Measurements from ENCODE around the gene ADGRD2.

ADGRD2 gene

DNA sequence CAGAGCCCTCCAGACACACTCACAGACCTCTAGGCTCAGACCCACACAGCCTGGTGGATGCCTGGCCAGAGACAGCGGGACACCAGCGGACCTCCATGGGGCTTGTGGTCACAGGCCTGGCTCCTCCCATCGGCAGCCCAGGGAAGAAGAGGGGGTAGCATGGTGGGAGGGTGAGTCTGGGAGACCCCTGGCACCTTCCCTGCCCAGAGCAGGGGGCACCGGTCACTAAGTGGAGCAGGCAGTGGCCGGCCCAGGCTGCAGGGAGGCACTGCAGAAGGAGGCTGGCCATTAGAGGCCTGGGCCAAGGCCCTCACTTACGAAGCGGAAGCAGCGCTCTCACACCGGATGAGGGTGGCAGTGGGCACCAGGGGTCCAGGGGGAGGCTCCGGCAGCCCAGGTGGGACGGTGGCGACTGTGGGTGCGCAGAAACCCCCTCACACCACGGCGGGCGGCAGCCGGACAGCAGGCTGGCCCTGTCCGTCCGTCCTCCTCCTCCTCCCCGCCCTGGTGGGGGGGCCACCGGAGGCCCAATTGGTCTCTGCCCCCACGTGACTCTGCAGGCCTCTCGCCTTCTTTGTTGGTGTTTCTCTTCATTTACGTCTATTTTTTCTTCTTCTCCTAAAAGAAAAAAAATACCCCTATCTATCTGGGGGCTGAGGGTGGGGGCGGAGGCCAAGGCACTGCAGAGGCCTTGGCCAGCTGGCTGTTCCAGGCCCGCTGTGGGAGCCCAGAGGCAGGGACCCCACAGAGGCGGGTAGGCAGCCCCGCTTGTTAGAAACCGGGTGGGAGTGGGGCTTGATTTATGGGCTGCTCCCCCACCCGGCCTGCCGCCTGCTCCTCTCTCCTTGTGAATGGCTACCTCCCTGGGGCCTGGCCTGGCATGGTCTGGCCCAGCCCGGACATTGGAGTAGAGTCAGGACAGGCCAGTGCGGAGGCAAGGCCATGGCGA is 57.0 kb downstream of the ADGRD2 start, which contains the start of gene NR5A1:
Gene NR5A1 (minus strand): TSS at position 469 of the 949 bp plus-strand sequence. CDS start 4,004 bp downstream, outside the sequence.
- in situ Hi-C loops (cut with HindIII; ENCODE audit: low sequenced_read_pairs) = no loop called here

DNA sequence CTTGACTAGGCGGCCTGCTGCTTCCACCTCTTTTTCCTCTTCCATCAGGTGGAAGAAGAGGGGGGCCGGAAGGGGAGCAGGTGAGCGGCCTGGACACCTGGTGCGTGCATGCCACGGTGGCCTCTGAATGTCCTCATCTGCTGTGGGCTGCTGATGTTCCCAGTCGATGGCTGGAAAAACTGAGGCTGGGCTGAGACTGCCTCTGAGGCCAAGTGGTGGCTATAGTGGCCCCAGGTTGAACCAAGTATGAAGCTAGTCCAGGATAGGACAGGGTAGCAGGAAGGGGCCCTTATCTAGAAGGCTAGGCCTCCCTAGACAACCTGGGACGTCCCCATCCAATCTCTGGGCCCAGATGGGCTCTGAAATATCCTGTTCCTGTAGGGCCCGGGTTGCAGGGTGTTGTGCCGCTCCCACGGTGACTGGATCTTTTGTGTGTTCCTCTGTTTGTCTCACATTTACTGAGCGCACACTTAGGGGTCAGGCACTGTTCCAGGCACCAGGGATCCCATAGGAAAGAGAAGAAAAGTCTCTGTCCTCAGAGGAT is 57.7 kb downstream of the ADGRD2 start:
- in situ Hi-C loops (cut with HindIII; ENCODE audit: low sequenced_read_pairs) = no loop called here

DNA sequence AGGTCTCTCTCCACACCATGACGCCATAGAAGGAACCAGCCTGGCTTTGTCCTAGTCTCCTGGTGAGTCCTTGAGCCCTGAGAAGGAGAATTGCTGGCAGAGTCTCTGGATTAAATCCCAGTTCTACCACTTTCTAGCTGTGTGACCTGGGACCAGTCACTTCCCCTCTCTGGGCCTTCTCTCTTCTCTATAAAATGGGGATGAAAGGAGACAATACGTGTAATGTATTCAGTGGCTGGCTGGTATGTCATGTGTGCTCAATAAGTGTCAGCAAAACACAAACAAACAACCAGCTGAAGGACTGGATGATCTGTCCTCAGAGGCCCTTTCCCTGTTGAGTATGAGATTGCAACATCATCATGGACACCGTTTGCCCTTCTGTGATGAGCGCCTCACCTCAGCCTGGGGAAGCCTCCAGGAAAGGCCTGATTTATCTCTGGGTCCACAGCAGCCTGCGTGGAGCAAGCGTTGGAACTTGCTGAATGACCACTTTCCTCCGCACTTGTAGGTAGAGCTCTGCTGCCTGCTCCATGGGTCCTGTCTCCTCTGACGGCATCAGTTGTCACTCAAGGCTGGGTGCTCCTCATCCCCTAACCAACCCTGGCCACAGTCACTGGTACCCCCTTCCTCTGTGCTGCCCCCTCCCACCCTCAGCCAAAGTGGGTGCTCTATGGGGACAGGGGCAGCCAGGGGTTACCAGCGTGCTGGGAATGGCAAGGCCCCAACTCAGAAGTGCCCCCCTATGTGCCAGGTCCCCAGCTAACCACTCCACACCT is 60.6 kb downstream of the ADGRD2 start:
- in situ Hi-C loops (cut with HindIII; ENCODE audit: low sequenced_read_pairs) = no loop called here

DNA sequence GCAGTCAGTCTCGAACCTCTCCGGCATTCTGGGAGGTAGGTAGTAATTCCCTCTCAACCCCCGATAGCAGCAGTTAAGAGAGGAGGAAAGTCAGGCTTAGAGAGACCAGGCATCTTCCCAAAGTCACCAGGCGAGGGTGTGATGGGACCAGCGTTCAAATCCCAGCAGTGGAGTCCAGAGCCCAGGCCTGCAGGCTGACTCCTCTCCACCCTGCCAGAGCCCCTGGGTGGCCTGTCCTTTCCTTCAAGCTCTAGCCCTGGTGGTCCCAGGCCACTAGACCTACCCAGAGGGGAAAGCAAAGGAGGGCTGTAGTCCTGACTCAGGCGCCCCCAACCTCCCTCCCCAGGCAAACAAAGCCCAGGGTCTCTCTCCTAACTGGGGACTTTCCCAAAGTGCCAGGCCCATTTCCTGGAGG is 61.2 kb downstream of the ADGRD2 start:
- in situ Hi-C loops (cut with HindIII; ENCODE audit: low sequenced_read_pairs) = no loop called here

DNA sequence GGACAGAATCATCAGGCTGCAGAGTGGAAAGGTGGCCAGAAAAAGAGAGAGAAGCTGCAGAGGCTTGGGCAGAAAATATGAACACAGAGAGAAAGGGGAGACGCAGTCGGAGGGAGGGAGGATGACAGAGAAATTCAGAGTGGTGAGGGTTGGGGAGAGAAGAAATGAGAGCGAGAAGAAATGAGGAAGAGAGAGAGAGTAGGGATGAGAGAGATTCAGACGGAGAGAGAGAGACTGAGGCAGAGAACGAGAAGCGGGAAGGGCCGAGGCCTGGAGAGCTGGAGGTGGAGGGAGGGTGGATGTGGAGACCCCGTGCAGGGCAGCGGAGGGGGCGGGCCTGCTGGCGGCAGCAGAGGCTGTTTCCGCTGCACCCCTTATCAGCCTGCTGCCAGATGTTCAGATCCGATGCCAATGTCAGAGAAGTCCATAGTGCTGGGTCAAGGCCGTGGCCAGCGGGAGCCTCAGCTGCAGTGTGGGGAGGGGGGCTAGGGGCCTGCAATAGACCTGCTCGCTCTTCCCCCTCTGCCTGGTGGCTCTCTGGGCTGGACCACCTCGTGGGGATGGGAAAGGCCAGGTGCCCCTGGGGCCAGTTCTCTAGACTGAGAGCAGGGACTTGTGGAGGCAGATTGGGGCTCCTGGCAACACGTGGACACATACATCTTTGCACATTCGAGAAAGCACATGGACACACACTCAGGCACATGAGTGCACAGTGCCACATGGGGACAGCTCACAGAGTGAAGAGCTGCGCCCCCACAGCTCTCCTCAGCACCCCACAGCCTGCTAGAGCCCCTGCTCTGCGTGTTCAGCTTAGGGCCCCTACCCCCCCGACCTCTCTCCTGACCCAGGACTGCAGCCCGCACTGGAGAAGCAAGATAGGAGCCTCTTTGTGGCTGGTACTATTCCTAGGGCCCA is 61.9 kb downstream of the ADGRD2 start:
- in situ Hi-C loops (cut with HindIII; ENCODE audit: low sequenced_read_pairs) = no loop called here

DNA sequence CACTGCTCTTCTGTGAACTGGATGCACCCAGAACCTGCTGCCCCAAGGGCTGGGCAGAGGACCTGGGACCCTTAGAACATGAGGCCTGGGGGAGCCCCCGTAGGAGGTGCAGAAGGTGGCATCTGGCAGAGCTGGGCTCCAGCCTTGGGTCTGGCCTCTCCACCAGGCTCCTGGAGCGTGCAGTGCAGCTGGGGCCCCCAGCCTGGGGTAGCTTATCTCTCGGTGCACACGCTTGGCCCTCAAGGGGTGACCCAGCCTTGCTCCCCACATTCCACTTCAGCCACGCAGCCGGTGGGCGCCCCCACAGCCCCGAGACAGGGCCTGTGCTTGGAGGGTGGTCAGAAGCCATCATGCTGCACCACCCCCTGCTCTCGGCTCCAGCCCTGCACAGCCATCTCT is 62.6 kb downstream of the ADGRD2 start:
- in situ Hi-C loops (cut with HindIII; ENCODE audit: low sequenced_read_pairs) = no loop called here

DNA sequence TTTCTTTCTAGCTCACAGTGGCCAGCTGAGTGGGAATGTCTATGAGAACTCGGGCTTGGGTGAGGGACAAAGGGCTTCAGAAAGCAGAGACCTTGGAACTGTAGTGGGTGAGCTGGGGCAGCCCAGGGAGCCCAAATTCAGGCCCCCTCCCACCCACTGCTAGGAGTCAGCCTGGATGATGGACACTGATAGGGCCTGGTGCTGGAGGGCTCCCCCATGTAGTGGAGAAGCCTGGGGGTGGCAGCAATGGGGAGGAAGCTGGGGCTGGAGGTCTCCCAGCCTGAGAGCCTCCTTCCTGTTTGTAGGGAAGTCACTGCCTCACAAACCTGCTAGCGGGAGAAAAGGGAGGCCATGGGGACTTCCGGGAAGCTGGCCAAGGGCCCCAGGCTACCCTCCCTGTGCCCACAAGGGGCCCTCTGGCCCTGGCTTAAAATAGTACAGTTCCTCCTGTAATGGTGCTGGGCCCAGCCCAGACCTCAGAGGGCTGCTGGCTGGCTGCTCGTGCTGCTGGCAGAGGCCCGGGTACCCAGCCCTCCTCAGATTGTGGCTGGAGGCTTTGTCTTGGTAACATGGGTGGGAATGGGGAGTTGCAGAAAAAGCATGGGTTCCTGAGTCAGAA is 63.2 kb downstream of the ADGRD2 start:
- in situ Hi-C loops (cut with HindIII; ENCODE audit: low sequenced_read_pairs) = no loop called here

DNA sequence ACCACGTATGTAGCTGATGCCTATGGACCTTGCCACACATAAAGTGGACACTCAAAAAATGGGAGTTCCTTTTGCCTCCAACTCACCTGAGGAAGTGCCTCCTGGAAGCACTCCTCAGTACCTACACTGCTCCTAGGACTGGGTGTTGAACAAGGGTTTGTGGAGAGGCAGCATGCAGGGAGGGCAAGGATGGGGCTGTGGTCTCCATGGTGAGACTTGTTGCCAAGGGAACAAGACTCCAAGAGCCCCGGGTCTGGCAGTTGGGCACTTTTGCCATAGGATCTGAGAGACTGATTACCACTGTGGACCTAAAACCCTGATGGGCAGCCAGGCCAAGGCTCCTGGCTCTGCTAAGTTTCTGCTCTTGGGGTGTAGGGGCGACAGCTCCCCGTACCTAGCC is 63.9 kb downstream of the ADGRD2 start:
- in situ Hi-C loops (cut with HindIII; ENCODE audit: low sequenced_read_pairs) = no loop called here

DNA sequence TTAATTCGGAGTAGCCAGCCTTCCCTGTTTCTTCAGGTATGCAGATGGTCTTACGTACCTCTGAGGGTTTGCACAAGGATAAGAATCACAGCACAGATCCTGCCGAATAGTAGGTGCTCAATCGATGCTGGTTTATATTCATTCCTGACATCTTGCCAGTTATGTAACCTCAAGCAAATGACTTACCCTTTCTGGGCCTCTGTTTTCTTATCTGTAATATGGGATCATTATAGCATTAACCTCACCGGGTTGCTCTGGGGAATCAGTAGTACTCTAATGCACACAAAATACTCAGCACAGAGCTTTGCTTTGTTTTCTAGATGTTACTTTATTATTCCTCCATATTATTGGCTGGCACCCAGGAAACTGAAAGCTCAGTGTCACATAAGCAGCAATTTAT is 64.6 kb downstream of the ADGRD2 start:
- in situ Hi-C loops (cut with HindIII; ENCODE audit: low sequenced_read_pairs) = no loop called here

DNA sequence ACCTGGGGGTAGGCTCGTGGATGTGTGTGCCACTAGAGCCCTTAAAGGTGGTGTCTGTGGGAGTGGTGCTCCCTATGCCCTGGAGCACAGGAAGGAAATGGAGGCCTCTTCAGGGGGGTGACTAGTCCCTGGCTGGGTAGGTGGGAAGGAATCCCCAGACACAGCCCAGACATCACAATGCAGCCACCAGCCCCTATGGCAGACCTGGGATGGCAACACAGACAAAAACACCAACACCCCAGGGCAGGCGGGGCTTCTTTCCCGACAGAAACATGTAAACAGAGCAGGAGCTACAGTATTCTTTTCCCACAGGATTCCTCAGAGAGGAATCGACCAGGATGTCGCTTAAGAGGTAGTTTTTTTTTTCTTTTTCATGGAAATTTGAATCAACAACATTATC is 67.3 kb downstream of the ADGRD2 start:
- in situ Hi-C loops (cut with HindIII; ENCODE audit: low sequenced_read_pairs) = no loop called here

DNA sequence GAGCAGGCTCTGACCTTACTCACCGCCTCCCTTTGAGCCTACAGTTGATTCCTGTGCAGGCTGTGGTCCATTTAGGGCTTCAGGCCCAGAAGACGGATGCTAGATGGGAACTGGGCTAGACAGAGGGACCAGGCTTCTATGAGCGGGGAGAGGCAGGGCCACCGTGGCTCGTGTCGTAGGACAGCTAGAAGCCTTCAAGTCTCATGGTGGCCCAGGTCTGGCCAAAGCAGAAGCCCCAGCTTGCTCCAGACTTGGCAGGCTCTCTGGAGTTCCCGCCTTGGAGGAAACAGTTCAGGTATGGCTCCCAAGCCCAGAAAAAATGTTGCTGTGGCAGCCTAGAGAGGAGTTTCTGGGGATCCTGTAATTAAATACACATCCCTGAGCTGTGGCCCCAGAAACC is 67.9 kb downstream of the ADGRD2 start:
- in situ Hi-C loops (cut with HindIII; ENCODE audit: low sequenced_read_pairs) = no loop called here

DNA sequence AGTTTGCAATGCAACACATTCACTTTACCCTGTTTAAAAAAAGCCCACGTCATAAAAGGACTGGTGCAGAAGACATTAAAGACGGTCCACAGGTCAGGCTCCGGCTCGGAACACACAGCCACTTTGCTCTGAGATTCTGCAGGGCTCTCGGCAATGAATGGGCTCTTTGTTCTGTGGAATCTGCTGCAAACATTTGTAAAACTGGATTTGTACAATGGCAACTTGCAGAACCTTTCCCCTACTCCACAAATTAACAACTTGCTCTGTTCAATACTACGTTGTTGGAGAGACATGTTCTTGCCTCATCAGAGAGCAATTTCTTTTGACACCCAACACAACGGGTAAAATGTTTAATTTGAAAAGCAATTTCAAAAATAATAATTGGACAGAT is 70.0 kb downstream of the ADGRD2 start:
- in situ Hi-C loops (cut with HindIII; ENCODE audit: low sequenced_read_pairs) = no loop called here

DNA sequence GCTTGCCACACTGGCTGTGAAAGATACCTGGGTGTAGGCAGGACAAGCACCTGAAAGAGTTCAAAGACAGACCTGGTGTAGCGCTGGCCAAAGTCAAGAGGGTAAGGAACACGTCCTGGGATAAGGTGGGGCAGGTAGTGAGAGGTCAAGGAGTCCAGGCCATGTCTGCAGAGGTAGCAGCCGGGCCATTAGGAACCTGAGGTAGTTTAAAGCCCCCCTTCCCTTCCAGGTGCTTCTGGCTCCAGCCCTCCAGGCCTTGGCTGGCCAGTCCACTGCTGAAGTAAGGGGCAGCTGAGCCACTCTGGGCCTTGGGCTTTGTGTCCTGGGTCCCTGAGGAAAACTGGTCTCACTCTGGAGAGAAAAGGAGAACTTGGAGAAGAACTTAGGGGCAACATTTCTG is 70.9 kb downstream of the ADGRD2 start:
- in situ Hi-C loops (cut with HindIII; ENCODE audit: low sequenced_read_pairs) = no loop called here

DNA sequence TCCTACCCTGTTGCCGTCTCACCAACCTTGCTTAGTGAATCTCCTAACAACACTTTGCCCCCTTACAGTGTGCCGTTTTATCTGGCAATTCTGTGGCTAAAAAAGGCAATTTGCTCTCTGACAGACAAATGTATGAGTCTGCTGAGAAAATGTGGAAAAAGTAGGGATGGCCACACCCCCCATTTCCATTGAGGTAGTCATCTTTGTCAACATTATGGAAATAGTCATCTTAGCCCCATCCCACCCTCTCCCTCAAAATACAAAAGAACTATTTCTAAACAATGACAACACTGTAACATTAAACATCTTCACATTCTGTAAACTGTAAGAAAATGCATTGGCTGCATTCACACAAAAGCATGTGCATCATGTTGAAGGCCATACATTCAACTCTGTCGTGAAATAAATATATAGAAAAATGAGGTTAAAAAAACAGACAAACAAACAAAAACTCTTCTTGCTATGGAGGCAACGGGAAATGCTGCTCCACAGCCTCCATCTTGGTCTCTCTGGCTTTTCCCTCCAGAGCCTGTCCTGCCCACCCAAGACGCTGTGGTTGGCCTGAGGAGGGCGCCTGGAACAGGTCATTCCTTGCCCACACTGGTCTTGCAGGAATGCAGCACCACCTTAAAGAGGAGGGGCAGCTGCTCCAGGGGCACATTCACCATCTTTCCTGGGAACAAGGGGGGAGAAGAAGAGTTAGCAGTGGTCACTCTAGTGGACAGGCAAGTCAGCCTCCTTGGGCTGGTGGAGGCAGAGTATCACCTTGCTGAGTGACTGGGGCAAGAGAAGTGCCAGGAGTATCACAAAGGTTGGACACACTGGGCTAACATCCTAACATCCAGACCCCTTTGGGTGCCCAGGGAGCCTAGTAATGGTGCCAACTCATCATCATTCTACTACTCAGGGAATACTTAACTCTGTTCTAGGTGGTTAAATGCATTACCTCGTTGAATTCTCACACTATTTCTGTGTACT is 72.2 kb downstream of the ADGRD2 start:
- in situ Hi-C loops (cut with HindIII; ENCODE audit: low sequenced_read_pairs) = no loop called here

DNA sequence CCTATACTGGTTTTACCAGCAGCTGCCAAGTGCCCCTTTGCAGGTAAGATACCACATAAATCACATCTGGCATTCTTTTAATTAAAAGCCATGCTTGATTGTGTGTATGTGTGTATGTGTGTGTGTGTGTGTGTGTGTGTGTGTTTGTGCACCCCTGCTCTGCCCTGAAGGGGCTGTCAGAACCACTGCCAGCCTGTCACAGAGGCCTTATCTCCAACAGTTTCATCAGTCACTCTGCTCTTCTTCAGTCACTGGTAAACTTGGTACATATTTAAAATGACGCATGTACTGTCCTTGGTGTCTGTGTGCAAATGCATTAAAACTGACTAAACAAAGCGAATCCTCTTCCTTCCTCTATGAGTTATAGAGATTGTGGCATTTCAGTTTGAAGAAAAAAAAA is 75.9 kb downstream of the ADGRD2 start:
- in situ Hi-C loops (cut with HindIII; ENCODE audit: low sequenced_read_pairs) = no loop called here

DNA sequence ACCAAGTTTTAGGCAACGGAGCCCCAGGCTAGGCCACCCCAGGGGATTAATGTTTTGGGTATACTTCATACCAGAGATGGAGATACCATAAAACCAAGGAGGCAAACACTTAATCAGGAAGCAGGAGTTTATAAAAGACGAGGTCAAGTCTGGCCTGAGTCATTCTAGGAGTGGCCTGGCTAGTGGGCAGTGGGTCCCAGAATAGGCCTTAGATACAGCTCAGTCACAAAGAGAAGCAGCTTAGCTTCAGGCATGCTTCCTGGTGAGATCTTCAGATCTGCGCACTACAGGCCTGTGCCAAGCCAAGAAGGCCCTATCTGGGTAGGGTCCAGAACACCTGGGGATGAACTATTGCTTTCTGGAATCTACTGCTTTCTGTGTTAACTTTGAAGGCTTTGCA is 77.5 kb downstream of the ADGRD2 start:
- in situ Hi-C loops (cut with HindIII; ENCODE audit: low sequenced_read_pairs) = no loop called here

Measured in DLD1 (cell line).